Heart left ventricle (tissue), 16 donors: ENCODE results near the gene AKIP1. TPM values are rescaled to one million over a fixed set of nuclear protein-coding genes. Genes with fewer than 3 reads are reported as not detected.

Experiments
- ATAC-seq, 4 donors: fragments of 200-7000 bp; cut with Tn5 transposase; one replicate each; pipeline ENCODE4 v1.9.1; 2020 to 2022; ENCODE audit warnings: moderate library complexity in 4 of 4, mild to moderate bottlenecking in 3 of 4, moderate number of reproducible peaks in 1 of 4
- DNase-seq, 5 donors: peaks; one replicate each; pipeline ENCODE4 v3.0.0-alpha.2; 2020
- H3K27ac ChIP-seq, 12 donors: fragments of 200-600 bp; sonication (generic) in 4 of 12; one replicate each; pipeline versions ENCODE4 v1.5.0 to v1.8.0; 2016 to 2022; ENCODE audit warnings: mild to moderate bottlenecking in 2 of 12
- H3K27me3 ChIP-seq, 9 donors: fragments of 200-600 bp; sonication (generic) in 2 of 9; one replicate each; pipeline versions ENCODE4 v1.5.1 to v1.8.0; 2016 to 2022; ENCODE audit warnings: mild to moderate bottlenecking in 3 of 9
- H3K36me3 ChIP-seq, 9 donors: fragments of 200-600 bp; sonication (generic) in 2 of 9; one replicate each; pipeline versions ENCODE4 v1.5.0 to v1.8.0; 2018 to 2022; ENCODE audit warnings: mild to moderate bottlenecking in 2 of 9
- H3K4me1 ChIP-seq, 12 donors: fragments of 200-600 bp; sonication (generic) in 4 of 12; one replicate each; pipeline versions ENCODE4 v1.5.0 to v1.8.0; 2016 to 2022; ENCODE audit warnings: mild to moderate bottlenecking in 3 of 12
- H3K4me3 ChIP-seq, 12 donors: fragments of 200-600 bp; sonication (generic) in 4 of 12; one replicate each; pipeline versions ENCODE4 v1.5.0 to v1.8.0; 2017 to 2022; ENCODE audit warnings: mild to moderate bottlenecking in 9 of 12, moderate library complexity in 4 of 12
- H3K9me3 ChIP-seq, 12 donors: fragments of 200-600 bp; sonication (generic) in 4 of 12; one replicate each; pipeline versions ENCODE4 v1.5.0 to v1.8.0; 2016 to 2022; ENCODE audit warnings: mild to moderate bottlenecking in 1 of 12
- CTCF ChIP-seq, 12 donors: fragments of 200-600 bp; sonication (generic) in 4 of 12; IDR thresholded peaks; one replicate each; pipeline versions ENCODE4 v1.5.0 to v1.8.0; 2018 to 2022; ENCODE audit warnings: antibody characterized with exemption in 12 of 12, mild to moderate bottlenecking in 5 of 12
- POLR2A ChIP-seq, 2 donors: fragments of 450-650 bp; IDR thresholded peaks; one replicate each; pipeline ENCODE4 v1.6.1; 2017; ENCODE audit warnings: antibody characterized with exemption in 2 of 2, mild to moderate bottlenecking in 2 of 2, moderate library complexity in 2 of 2
- WGBS, 4 donors: extraction: QIAGEN DNeasy Blood & Tissue Kit in 2 of 4; methylation state at CpG; one replicate each; pipeline versions ENCODE4 v1.1.5 to v1.1.7; 2013 to 2018; 5-methylcytosine and 5-hydroxymethylcytosine counted together
- intact Hi-C, 10 donors: fragments of 100-400 bp; cut with DNase I; formaldehyde crosslinking; loops; one replicate each; pipeline versions ENCODE4 v1.11.1 to v1.14.2; 2022
- polyA plus RNA-seq, 2 donors: library from polyadenylated mRNA; stranded (reverse); fragments of 200-250 nt; gene quantifications; one replicate each; pipeline ENCODE4 v1.2.3, GENCODE V29; 2013
- total RNA-seq, 9 donors: library from RNA; depleted of rRNA in 2 of 9; stranded (reverse); fragments of >200 nt in 2 of 9; fragmentation: NEBNext Ultra II Directional in 3 of 9; extraction: Animal tissue kit (Norgen Biotek cat#: 25700) in 3 of 9; gene quantifications; one replicate each; pipeline versions ENCODE4 v1.1.0 to v1.2.4, GENCODE V29; 2016 to 2023
- donor health status: ischemic (EF 13 %, LVEDD 7.1; RV severe dilation, severe dysfunction).
- donor health status: healthy with polysubstance abuse.
- donor health status: DM: no; HTN: yes; CAD: no.
- donor health status: DM: no; HTN: no; CAD: no.
- donor health status: ischemic (EF 25% LVEDD 6.9; RV normal size, moderate dysfunction).
- donor health status: ischemic (EF 25% LVEDD 5.7; RV mildly dilated, moderate dysfunction).
- donor health status: healthy.
- donor health status: DM: yes; HTN: yes; CAD: no.
- donor health status: ischemic (EF 35%, LVEDD 5.7; RV mildly dilated, moderate dysfunction).
- donor health status: nonischemic (EF 11% LVEDD 7.7; RV severe dilation, severe dysfunction).
- donor health status: DM: yes; HTN: yes; CAD: no.
- donor health status: PGD.
- donor health status: ischemic (EF 29% LVEDD 5.4; RV normal size, mild dysfunction).
- donor health status: nonischemic (EF 23%, LVEDD 6.1; RV moderate dilation, normal function).

Gene AKIP1
- total and polyA plus RNA-seq, 11 donors: 17.7 to 39.9 (median 27.4) TPM

- Histone ChIP-seq H3K9me3 (no peaks in the 10 kb centered on the region), H3K36me3 (peaks cover 0 to 47% (median 37%) of the 10 kb centered on the region in 9 donors), H3K27ac (peak overlapping the region in 6 of 12 donors; percentile 45 to 81 (median 68)), H3K4me3 (peak overlapping the region in 7 of 12 donors; percentile 9 to 39 (median 22)), H3K27me3 (no peaks in the 10 kb centered on the region), H3K4me1 (peaks cover 0 to 56% (median 38%) of the 10 kb centered on the region in 12 donors)
- 30 to 42% (median 37%) methylated on average over 4 of the region's 4 CpGs for WGBS, 4 donors
- ATAC-seq (no peak), DNase-seq (no peak)
- intact Hi-C loops: loop anchor here (2.0 to 10.0 kb wide), 13 partner anchors 38 to 232 kb away; partner anchors contain the start of genes TMEM9B (in 7 of the 10), RPL27A (in 3 of the 10) and TRIM66 (in 3 of the 10)
- TF ChIP-seq POLR2A (IDR thresholded peaks at IDR 0.05) (no peak), CTCF (IDR thresholded peaks at IDR 0.05) (peak in 2 of 12 donors; percentile 1 to 6)
Observed at GRCh38 chr11:8914661-8915018, 3.7 kb downstream of the AKIP1 start.

DNA sequence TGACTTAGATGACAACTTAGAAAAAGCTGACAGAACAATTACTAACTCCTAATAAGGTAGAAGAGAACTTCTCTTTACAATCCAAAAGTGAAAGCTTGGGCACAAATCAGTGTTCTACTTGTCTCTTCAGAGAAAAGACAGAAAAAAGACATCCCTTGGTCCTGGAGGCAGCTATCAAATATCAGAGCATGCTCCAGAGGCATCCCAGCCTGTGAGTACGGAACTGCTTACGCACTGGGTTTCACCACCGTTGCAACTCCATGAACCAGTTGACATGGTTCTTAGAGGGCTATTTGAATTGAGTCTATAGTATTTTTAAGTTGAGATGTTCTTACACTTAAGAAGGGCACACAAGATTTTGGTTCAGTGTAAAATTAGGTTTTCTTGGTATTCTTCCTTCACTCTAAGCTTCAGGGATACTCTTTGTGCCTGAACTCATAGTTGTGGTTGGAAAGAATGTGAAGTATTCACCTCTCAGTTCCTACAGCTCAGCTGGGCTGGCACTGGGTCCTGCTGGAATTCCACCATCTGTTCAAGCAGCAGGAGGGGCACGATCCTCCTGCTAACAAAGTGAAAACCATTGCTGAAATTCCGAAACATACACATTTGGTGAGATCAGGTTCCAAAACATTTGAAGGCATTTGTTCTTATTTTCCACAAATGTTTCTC is 6.3 kb downstream of the AKIP1 start:
- 37 to 70% (median 62%) methylated on average over 5 of the region's 5 CpGs for WGBS, 4 donors
- DNase-seq (peak in 1 of 5 donors; percentile 36), ATAC-seq (peak in 3 of 4 donors; percentile 39 to 64 (median 59))
- no peak overlapping the region for H3K4me3 ChIP-seq
- no peaks in the 10 kb centered on the region for H3K27me3 ChIP-seq
- H3K36me3 ChIP-seq: peaks cover 0 to 73% (median 63%) of the 10 kb centered on the region in 9 donors
- intact Hi-C loops: loop anchor here in 7 of 10 donors (5.0 to 10.0 kb wide), 8 partner anchors 35 to 220 kb away; partner anchors contain the start of gene TMEM9B (in 1 of the 7)
- TF ChIP-seq POLR2A (IDR thresholded peaks at IDR 0.05) (no peak), CTCF (IDR thresholded peaks at IDR 0.05) (no peak)
- peak overlapping the region in 7 of 12 donors; percentile 3 to 49 (median 27) for H3K27ac ChIP-seq
- no peaks in the 10 kb centered on the region for H3K9me3 ChIP-seq
- H3K4me1 ChIP-seq: peaks cover 0 to 41% (median 30%) of the 10 kb centered on the region in 12 donors

DNA sequence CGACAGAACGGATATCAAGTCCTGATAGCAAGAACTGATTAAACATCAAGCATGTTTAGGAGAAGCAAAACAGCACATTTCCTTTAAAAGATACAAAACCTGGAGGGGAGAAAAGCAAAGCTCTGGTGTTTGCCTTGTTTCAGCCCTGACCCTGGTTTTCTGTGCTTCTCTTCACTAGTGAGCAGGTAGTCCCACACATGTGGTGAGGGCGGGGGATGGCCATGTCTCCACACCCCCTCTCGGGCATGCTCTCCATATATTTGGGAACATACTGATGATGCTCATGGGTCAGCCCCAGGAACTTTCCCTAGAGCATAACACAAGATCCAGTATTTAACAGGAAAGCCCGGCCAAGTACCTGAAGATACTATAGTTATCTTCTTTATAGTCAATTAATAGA is 11.7 kb downstream of the AKIP1 start:
- no peak overlapping the region for H3K4me3 ChIP-seq
- intact Hi-C loops: no loop called here
- no peaks in the 10 kb centered on the region for H3K27me3 ChIP-seq
- DNase-seq: no peak
- peaks cover 0 to 61% (median 57%) of the 10 kb centered on the region in 9 donors for H3K36me3 ChIP-seq
- WGBS, 4 donors: 82 to 86% (median 83%) methylated on average over 5 of the region's 5 CpGs
- no peak for ATAC-seq
- H3K9me3 ChIP-seq: no peaks in the 10 kb centered on the region
- peaks cover 0 to 4% (median 0%) of the 10 kb centered on the region in 12 donors for H3K4me1 ChIP-seq
- H3K27ac ChIP-seq: no peak overlapping the region
- TF ChIP-seq POLR2A (IDR thresholded peaks at IDR 0.05): no peak
- TF ChIP-seq CTCF (IDR thresholded peaks at IDR 0.05): no peak

DNA sequence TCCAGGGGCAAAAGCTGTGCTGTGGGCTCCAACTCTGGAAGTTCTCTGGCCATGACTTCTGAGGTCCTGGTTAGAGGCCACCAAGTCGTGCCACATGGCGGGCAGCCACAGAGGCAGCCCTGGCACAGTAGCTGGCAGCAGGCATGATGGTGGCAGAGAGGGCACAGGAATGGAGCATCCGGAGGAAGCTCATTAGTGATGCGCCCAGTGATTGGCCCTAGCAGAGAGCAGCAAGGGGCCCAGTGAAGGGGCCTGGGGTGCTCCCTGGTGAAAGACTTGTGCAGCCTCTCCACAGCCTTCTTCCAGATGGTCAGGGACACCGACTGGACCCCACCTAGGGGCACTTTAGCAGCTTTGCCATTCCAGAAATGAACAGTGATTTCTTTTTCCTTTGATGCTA is 14.7 kb downstream of the AKIP1 start:
- WGBS, 4 donors: 95 to 99% (median 96%) methylated on average over 4 to 5 of the region's 5 CpGs
- Histone ChIP-seq H3K27me3 (no peaks in the 10 kb centered on the region), H3K4me1 (no peaks in the 10 kb centered on the region), H3K9me3 (no peaks in the 10 kb centered on the region), H3K27ac (no peak overlapping the region), H3K36me3 (peaks cover 0 to 31% (median 28%) of the 10 kb centered on the region in 9 donors), H3K4me3 (no peak overlapping the region)
- TF ChIP-seq POLR2A (IDR thresholded peaks at IDR 0.05) (no peak), CTCF (IDR thresholded peaks at IDR 0.05) (no peak)
- intact Hi-C loops: no loop called here
- no peak for DNase-seq
- no peak for ATAC-seq
